HEK293 (cell line): ENCODE measurements around the gene FGFR4.
A peak's percentile ranks its signal among the peaks of the same experiment; 100 is the strongest.

Experiments
- KLF16 ChIP-seq: fragments of 450-650 bp; formaldehyde crosslinking; IDR thresholded peaks from 2 replicates; pipeline ENCODE4 v1.5.1; 2017; ENCODE audit warnings: missing biosample characterization, missing genetic modification characterization
- ZFP3 ChIP-seq: fragments of 450-650 bp; formaldehyde crosslinking; IDR thresholded peaks from 2 replicates; pipeline ENCODE4 v1.5.1; 2016; ENCODE audit warnings: low read depth, missing biosample characterization, missing genetic modification characterization
- ZNF10 ChIP-seq: fragments of 450-650 bp; formaldehyde crosslinking; IDR thresholded peaks from 2 replicates; pipeline ENCODE4 v1.5.1; 2017; ENCODE audit warnings: missing biosample characterization, missing genetic modification characterization
- TF ChIP-seq, protein P1 (sequence below): fragments of 450-650 bp; formaldehyde crosslinking; IDR thresholded peaks from 2 replicates; pipeline ENCODE4 v1.5.1; 2016; ENCODE audit warnings: missing biosample characterization, missing genetic modification characterization

DNA sequence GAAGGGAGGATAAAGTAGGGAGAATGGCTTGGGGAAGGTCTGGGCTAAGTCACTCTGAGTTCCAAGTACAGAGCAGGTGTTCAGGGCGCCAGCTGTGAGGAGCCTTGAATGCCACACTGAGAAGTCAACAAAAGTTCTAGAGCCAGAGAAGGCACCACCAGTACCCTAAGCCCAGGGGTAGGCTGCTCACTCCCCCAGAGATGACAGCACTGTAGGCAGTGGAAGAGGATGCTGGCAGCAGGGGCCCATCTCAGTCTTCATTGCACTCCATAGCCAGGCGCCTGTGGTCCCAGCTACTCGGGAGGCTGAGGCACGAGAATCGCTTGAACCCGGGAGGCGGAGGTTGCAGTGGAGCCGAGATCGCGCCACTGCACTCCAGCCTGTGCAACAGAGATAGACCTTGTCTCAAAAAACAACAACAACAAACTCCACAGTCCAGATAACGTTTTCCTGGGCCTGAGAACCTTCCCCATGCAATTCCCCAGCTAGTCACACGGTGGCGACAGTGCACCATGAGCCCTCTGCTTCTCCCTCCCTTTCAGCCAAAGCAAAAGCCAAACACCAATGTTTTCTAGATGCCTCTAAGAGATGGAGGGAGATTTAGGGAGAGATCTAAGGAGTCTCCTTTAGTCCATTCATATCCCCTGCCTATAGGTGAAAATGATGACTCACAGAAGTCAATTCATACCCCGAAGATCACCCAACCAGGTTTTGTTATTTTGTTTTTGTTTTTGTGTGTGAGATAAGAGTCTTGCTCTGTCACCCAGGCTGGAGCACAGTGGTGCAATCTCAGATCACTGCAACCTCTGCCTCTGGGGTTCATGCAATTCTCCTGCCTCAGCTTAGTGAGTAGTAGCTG lies 27.1 kb downstream of the FGFR4 start:
- TF ChIP-seq, protein P1, sequence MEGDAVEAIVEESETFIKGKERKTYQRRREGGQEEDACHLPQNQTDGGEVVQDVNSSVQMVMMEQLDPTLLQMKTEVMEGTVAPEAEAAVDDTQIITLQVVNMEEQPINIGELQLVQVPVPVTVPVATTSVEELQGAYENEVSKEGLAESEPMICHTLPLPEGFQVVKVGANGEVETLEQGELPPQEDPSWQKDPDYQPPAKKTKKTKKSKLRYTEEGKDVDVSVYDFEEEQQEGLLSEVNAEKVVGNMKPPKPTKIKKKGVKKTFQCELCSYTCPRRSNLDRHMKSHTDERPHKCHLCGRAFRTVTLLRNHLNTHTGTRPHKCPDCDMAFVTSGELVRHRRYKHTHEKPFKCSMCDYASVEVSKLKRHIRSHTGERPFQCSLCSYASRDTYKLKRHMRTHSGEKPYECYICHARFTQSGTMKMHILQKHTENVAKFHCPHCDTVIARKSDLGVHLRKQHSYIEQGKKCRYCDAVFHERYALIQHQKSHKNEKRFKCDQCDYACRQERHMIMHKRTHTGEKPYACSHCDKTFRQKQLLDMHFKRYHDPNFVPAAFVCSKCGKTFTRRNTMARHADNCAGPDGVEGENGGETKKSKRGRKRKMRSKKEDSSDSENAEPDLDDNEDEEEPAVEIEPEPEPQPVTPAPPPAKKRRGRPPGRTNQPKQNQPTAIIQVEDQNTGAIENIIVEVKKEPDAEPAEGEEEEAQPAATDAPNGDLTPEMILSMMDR (tag by site-specific recombination) = peak; percentile 98
- TF ChIP-seq ZFP3 (tag by site-specific recombination) (no peak), ZNF10 (tag by site-specific recombination) (no peak), KLF16 (tag by site-specific recombination) (no peak)
